IPS DF 6.9 (cell line): ENCODE measurements around the gene ZNF878.
"Not testable (repeated sequence)": the region's sequence is repeated elsewhere in the genome, so short reads cannot be mapped to it uniquely, and the experiment has no call there.

Source experiments
- DNase-seq: peaks from one replicate; pipeline ENCODE4 v3.0.0-alpha.2; 2013; ENCODE audit warnings: low read depth, low spot score
- H3K27ac ChIP-seq: one replicate; pipeline ENCODE4 v1.5.1; 2013; ENCODE audit warnings: low read length, control low read depth
- H3K27me3 ChIP-seq: 2 replicates; pipeline ENCODE4 v1.6.1; 2013; ENCODE audit warnings: mild to moderate bottlenecking, low read length; ENCODE audit not compliant: control insufficient read depth, insufficient read depth
- H3K36me3 ChIP-seq: 2 replicates; pipeline ENCODE4 v1.6.1; 2013; ENCODE audit warnings: low read length; ENCODE audit not compliant: control insufficient read depth, insufficient read depth
- H3K4me1 ChIP-seq: 2 replicates; pipeline ENCODE4 v1.6.1; 2013; ENCODE audit warnings: low read length; ENCODE audit not compliant: control insufficient read depth, insufficient read depth
- H3K4me3 ChIP-seq: 2 replicates; pipeline ENCODE4 v1.5.1; 2013; ENCODE audit warnings: mild to moderate bottlenecking, low read length
- H3K9me3 ChIP-seq: 2 replicates; pipeline ENCODE4 v1.6.1; 2013; ENCODE audit warnings: low read length, inconsistent platforms; ENCODE audit not compliant: control insufficient read depth, insufficient read depth
- WGBS: extraction: QIAGEN DNeasy Blood & Tissue Kit; methylation state at CpG from one replicate; pipeline ENCODE4 v1.1.7; 2013; ENCODE audit warnings: mixed read lengths, missing lambda C conversion rate; ENCODE audit not compliant: insufficient read length, insufficient coverage; 5-methylcytosine and 5-hydroxymethylcytosine counted together

The ZNF878 gene

DNA sequence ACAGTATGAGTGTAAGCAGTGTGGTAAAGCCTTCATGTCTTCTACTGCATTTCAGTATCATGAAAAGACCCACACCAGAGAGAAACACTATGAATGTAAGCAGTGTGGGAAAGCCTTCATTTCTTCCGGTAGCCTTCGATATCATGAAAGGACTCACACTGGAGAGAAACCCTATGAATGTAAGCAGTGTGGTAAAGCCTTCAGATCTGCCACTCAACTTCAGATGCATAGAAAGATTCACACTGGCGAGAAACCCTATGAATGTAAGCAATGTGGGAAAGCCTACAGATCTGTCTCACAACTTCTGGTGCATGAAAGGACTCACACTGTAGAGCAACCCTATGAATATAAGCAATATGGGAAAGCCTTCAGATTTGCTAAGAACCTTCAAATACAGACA is 24.6 kb upstream of the ZNF878 start:
- H3K36me3 ChIP-seq: peaks cover 13% of the 10 kb centered on the region; the same call in 1 of the 2 replicates
- no CpG with 5 or more reads among the region's 3 CpGs for WGBS
- H3K9me3 ChIP-seq: peaks cover 22% of the 10 kb centered on the region
- no peak for DNase-seq
- no peak overlapping the region for H3K27ac ChIP-seq
- no peak overlapping the region for H3K4me3 ChIP-seq
- H3K4me1 ChIP-seq: no peaks in the 10 kb centered on the region
- no peaks in the 10 kb centered on the region for H3K27me3 ChIP-seq

DNA sequence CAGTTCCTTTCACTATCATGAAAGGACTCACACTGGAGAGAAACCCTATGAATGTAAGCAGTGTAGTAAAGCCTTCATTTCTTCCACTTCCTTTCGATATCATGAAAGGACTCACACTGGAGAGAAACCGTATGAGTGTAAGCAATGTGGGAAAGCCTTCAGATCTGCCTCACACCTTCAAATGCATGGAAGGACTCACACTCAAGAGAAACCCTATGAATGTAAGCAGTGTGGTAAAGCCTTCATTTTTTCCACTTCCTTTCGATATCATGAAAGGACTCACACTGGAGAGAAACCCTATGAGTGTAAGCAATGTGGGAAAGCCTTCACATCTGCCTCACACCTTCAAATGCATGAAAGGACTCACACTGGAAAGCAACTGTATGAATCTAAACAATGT is 23.6 kb upstream of the ZNF878 start:
- peaks cover 13% of the 10 kb centered on the region; the same call in 1 of the 2 replicates for H3K36me3 ChIP-seq

GRCh38 chr19:12075538-12076139 is 22.9 kb upstream of the ZNF878 start:
- Histone ChIP-seq H3K9me3 (peaks cover 24% of the 10 kb centered on the region), H3K27ac (no peak overlapping the region), H3K36me3 (peaks cover 13% of the 10 kb centered on the region; the same call in 1 of the 2 replicates), H3K4me3 (no peak overlapping the region), H3K4me1 (no peaks in the 10 kb centered on the region), H3K27me3 (no peaks in the 10 kb centered on the region)
- no CpG with 5 or more reads among the region's 3 CpGs for WGBS
- no peak for DNase-seq

More for the DNA sequence above, 23.6 kb upstream of the ZNF878 start:
- H3K27ac ChIP-seq, H3K4me1 ChIP-seq, H3K27me3 ChIP-seq, H3K4me3 ChIP-seq, DNase-seq: not testable (repeated sequence)
- peaks cover 22% of the 10 kb centered on the region for H3K9me3 ChIP-seq
- no CpG with 5 or more reads among the region's 3 CpGs for WGBS

DNA sequence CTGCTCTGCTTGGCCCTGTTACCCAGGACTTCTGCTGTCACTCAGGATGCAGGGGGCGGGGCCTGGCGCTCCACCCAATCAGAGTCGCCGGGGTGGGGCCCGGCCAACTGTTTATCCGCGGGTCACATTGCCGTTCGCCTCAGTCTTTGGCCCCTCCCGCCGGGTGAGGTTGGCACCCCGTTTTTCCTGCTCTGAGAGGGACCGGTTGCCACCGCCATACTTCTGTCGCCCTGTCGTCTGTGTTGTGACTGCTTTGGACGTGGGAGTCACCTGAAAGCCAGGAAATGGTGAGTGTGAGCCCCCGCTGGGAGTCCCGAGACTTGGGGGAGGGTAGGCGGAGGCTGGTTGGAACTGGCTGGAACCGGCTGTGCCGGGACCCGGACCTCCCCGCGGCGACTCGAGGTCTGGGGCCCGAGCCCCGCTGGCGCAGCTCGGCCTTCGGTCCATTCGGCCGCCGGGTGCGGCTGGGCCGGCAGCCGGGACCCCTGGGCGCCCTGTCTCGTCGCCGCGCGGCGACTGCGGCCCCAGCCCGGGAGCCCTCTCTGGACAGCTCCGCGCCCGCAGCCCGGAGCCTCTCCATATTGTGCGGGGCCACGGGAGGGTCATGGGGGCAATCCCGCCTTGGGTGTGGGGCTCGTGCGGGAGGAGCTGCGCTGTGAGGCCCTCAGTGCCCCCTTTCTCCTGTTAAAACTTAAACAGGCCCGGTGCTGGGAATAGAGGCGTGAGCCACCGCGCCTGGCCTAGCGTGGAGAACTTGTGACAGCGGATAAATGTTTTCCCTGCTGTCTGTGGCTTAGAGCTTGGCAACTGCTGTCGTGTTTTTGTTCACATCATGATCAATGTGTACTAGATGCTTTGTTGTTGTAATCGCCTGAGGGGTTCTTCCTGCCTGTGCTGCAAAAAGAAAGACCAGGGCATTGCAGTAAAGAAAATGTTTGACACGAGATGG is 12.1 kb upstream of the ZNF878 start, which contains the start of gene ZNF844:
Gene ZNF844, plus strand, starts transcription at position 142 of the 949 bp plus-strand sequence. Its CDS starts 143 bp downstream, at position 285.
- WGBS: no CpG with 5 or more reads among the region's 66 CpGs
- peak; percentile 76 for DNase-seq
- Histone ChIP-seq H3K27ac (no peak within 1 kb of the TSS), H3K4me3 (peak within 1 kb of the TSS; percentile 63), H3K4me1 (0 out of 2 replicates have a peak, but pooled peaks cover 4% of the 10 kb centered on the region), H3K9me3 (no peaks in the 10 kb centered on the region), H3K27me3 (no peaks in the 10 kb centered on the region), H3K36me3 (no peaks in the 10 kb centered on the region)

DNA sequence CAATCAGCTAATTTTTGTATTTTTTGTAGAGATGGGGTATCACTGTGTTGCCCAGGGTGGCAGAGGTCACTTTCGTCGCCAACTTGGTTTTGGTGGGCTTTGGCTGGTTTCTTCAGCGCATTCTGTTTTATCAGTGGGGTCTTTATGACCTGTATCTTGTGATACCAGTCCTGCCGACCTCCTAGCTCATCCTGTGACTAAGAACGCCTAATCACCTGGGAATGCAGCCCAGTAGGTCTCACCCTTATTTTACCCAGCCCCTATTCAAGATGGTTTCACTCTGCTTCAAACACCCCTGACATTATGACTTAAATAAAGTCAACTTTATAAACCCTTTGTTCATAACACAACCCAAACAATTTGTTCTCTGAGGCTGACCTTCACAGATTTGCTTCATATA is 3.0 kb upstream of the ZNF878 start:
- Histone ChIP-seq H3K9me3 (no peaks in the 10 kb centered on the region), H3K36me3 (no peaks in the 10 kb centered on the region), H3K27ac (no peak overlapping the region), H3K4me3 (no peak overlapping the region), H3K4me1 (no peaks in the 10 kb centered on the region), H3K27me3 (no peaks in the 10 kb centered on the region)
- no peak for DNase-seq
- WGBS: no CpG with 5 or more reads among the region's 5 CpGs

DNA sequence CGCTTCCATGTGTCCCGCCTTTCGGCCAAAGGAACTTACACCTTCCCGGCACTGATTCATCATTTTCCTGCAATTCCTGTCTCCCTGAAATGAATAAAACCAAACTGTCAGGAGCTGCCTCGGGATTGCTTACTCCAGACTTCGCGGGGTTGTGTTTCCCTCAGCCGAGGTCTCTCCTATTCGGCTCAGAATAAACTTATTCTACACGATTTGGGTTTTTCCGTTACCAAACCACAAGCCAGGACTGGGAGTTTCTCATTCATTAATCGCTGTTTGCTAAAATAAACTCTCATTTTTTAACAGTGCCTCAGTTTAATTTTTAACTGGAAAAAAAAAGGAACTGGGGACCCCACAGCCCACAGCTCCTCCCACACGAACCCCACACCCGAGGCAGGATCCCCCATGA is 667 bp downstream of the ZNF878 start:
- Histone ChIP-seq H3K4me3 (peak overlapping the region; percentile 64; the same call in 1 of the 2 replicates), H3K27ac (no peak overlapping the region), H3K4me1 (no peaks in the 10 kb centered on the region), H3K9me3 (no peaks in the 10 kb centered on the region; the same call in 1 of the 2 replicates), H3K27me3 (no peaks in the 10 kb centered on the region), H3K36me3 (no peaks in the 10 kb centered on the region)
- WGBS: no CpG with 5 or more reads among the region's 14 CpGs
- no peak for DNase-seq

DNA sequence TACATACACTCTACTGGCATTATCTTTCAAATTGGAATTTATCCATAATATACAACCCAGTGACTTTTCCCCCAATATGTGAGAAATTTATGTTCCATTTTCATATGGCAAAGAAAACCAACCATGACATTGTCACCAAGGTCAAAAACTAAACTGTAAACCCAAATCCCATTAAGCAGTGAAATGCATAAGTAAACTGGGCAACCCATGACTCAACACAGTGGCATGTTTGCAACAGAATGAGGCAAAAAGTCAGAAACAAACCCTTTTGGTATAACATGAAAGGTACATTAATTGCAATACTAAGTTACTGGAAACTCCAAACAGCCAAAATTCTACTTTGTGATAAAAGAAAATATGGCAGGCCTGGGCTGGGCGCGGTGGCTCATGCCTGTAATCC is 4.9 kb downstream of the ZNF878 start:
- Histone ChIP-seq H3K27ac (no peak overlapping the region), H3K4me1 (no peaks in the 10 kb centered on the region), H3K4me3 (no peak overlapping the region), H3K36me3 (peaks cover 23% of the 10 kb centered on the region; the same call in 1 of the 2 replicates), H3K9me3 (peaks cover 7% of the 10 kb centered on the region), H3K27me3 (no peaks in the 10 kb centered on the region)
- WGBS: no CpG with 5 or more reads among the region's 2 CpGs
- no peak for DNase-seq

DNA sequence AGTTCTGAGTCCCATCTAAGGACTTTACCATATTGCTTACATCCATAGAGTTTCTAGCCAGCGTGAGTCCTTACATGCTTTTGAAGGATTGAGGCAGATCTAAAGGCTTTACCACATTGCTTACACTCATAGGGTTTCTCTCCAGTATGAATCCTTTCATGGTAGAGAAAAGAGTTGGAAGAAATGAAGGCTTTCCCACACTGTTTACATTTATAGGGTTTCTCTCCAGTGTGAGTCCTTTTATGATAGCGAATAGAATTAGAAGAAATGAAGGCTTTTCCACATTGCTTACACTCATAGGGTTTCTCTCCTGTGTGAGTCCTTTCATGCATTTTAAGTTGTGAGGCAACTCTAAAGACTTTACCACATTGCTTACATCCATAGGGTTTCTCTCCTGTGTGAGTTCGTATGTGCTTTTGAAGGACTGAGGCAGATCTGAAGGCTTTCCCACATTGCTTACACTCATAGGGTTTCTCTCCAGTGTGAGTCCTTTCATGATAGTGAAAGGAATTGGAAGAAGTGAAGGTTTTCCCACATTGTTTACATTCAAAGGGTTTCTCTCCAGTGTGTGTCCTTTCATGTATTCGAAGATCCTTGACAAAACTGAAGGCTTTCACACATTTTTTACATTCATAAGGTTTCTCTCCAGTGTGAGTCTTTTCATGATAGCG is 8.9 kb downstream of the ZNF878 start:
- WGBS: no CpG with 5 or more reads among the region's 5 CpGs
- H3K9me3 ChIP-seq: peaks cover 10% of the 10 kb centered on the region
- no peak overlapping the region for H3K27ac ChIP-seq
- H3K27me3 ChIP-seq: no peaks in the 10 kb centered on the region
- H3K4me1 ChIP-seq: no peaks in the 10 kb centered on the region
- H3K36me3 ChIP-seq: peaks cover 23% of the 10 kb centered on the region; the same call in 1 of the 2 replicates
- H3K4me3 ChIP-seq: no peak overlapping the region
- DNase-seq: no peak

- no peak overlapping the region for H3K27ac ChIP-seq
- H3K9me3 ChIP-seq: peaks cover 10% of the 10 kb centered on the region
- no peaks in the 10 kb centered on the region for H3K27me3 ChIP-seq
- peaks cover 23% of the 10 kb centered on the region; the same call in 1 of the 2 replicates for H3K36me3 ChIP-seq
- H3K4me1 ChIP-seq: no peaks in the 10 kb centered on the region
- no peak for DNase-seq
- no peak overlapping the region for H3K4me3 ChIP-seq
Observed at GRCh38 chr19:12042893-12043292, 9.9 kb downstream of the ZNF878 start.
